Osteoblast (primary cell): ENCODE results near the gene TSPYL1. TPM values are rescaled to one million over a fixed set of nuclear protein-coding genes. Genes with fewer than 3 reads are reported as not detected.

Experiments used
- DNase-seq: peaks from one replicate; pipeline ENCODE4 v3.0.0; 2011; ENCODE audit warnings: low spot score, mixed read lengths; ENCODE audit not compliant: insufficient read length; ENCODE audit errors: missing footprints
- H2AFZ ChIP-seq: 2 replicates; pipeline ENCODE4 v1.6.0; 2011; ENCODE audit warnings: mild to moderate bottlenecking, low read length
- H3K27ac ChIP-seq: 2 replicates; pipeline ENCODE4 v1.5.1; 2011; ENCODE audit warnings: mild to moderate bottlenecking, low read depth, low read length, moderate library complexity
- H3K27me3 ChIP-seq: 2 replicates; pipeline ENCODE4 v1.6.0; 2012; ENCODE audit warnings: mild to moderate bottlenecking, control low read depth, inconsistent platforms, low read length, moderate library complexity; ENCODE audit not compliant: insufficient read depth
- H3K36me3 ChIP-seq: 2 replicates; pipeline ENCODE4 v1.5.1; 2011; ENCODE audit warnings: mild to moderate bottlenecking, low read length, control low read depth, moderate library complexity; ENCODE audit not compliant: insufficient read depth
- H3K4me1 ChIP-seq: 2 replicates; pipeline ENCODE4 v1.5.1; 2011; ENCODE audit warnings: mild to moderate bottlenecking, low read length, control low read depth, moderate library complexity; ENCODE audit not compliant: insufficient read depth
- H3K4me2 ChIP-seq: 2 replicates; pipeline ENCODE4 v1.6.0; 2011; ENCODE audit warnings: mild to moderate bottlenecking, low read length; ENCODE audit not compliant: insufficient read depth
- H3K4me3 ChIP-seq: fragments of 200-600 bp; sonication (generic); 3 replicates; pipeline ENCODE4 v1.5.1; 2012; ENCODE audit warnings: mild to moderate bottlenecking, low read length, inconsistent platforms; ENCODE audit not compliant: insufficient read depth
- H3K79me2 ChIP-seq: 2 replicates; pipeline ENCODE4 v1.6.0; 2012; ENCODE audit warnings: mild to moderate bottlenecking, low read length, control low read depth, inconsistent platforms; ENCODE audit not compliant: insufficient read depth
- H3K9me3 ChIP-seq: 2 replicates; pipeline ENCODE4 v1.5.1; 2011; ENCODE audit warnings: low read depth, low read length, control low read depth
- H4K20me1 ChIP-seq: 2 replicates; pipeline ENCODE4 v1.6.0; 2012; ENCODE audit warnings: mild to moderate bottlenecking, low read length, control low read depth; ENCODE audit not compliant: insufficient read depth
- CTCF ChIP-seq: IDR thresholded peaks from 2 replicates; pipeline ENCODE4 v1.5.1; 2011; ENCODE audit warnings: mild to moderate bottlenecking, low read depth, low read length, moderate library complexity; ENCODE audit errors: extremely low read depth
- total RNA-seq: library from RNA; depleted of rRNA; stranded (reverse); fragments of >200 nt; gene quantifications from 2 replicates; pipeline ENCODE4 v1.2.3, GENCODE V29; 2012

Gene TSPYL1
- total RNA-seq, 1 donor = 89.4 TPM

- peak overlapping the region; percentile 88 for H2AFZ ChIP-seq
- H3K27me3 ChIP-seq = no peaks in the 10 kb centered on the region
- peaks cover 59% of the 10 kb centered on the region for H3K79me2 ChIP-seq
- H3K4me2 ChIP-seq = peak overlapping the region; percentile 97
- DNase-seq = peak; percentile 71
- H3K4me1 ChIP-seq = peaks cover 28% of the 10 kb centered on the region
- H3K36me3 ChIP-seq = peaks cover 10% of the 10 kb centered on the region
- H4K20me1 ChIP-seq = peaks cover 33% of the 10 kb centered on the region
- H3K4me3 ChIP-seq = peak overlapping the region; percentile 98
- H3K9me3 ChIP-seq = no peaks in the 10 kb centered on the region
- H3K27ac ChIP-seq = peak overlapping the region; percentile 98
- TF ChIP-seq CTCF = no peak
These were observed 887 bp downstream of the TSPYL1 start for GRCh38 chr6:116278854-116279231.

- Histone ChIP-seq H3K4me2 (peak overlapping the region; percentile 97), H3K27me3 (no peaks in the 10 kb centered on the region), H3K36me3 (peaks cover 10% of the 10 kb centered on the region), H3K27ac (peak overlapping the region; percentile 98), H3K79me2 (peaks cover 59% of the 10 kb centered on the region), H3K4me1 (peaks cover 28% of the 10 kb centered on the region), H4K20me1 (peaks cover 33% of the 10 kb centered on the region), H2AFZ (no peak overlapping the region), H3K9me3 (no peaks in the 10 kb centered on the region), H3K4me3 (peak overlapping the region; percentile 98)
- DNase-seq = no peak
- TF ChIP-seq CTCF = no peak
These were observed 1.3 kb downstream of the TSPYL1 start for GRCh38 chr6:116278481-116278829.

GRCh38 chr6:116277124-116277523 lies 2.6 kb downstream of the TSPYL1 start:
- peak; percentile 55 for DNase-seq
- peaks cover 28% of the 10 kb centered on the region for H3K4me1 ChIP-seq
- H4K20me1 ChIP-seq = peaks cover 33% of the 10 kb centered on the region
- no peak for TF ChIP-seq CTCF
- H2AFZ ChIP-seq = no peak overlapping the region
- peaks cover 59% of the 10 kb centered on the region for H3K79me2 ChIP-seq
- peak overlapping the region; percentile 97 for H3K4me2 ChIP-seq
- H3K27me3 ChIP-seq = no peaks in the 10 kb centered on the region
- no peaks in the 10 kb centered on the region for H3K9me3 ChIP-seq
- H3K36me3 ChIP-seq = peaks cover 10% of the 10 kb centered on the region
- no peak overlapping the region for H3K27ac ChIP-seq
- peak overlapping the region; percentile 98 for H3K4me3 ChIP-seq

GRCh38 chr6:116271149-116271708 lies 8.5 kb downstream of the TSPYL1 start:
- H3K79me2 ChIP-seq = peaks cover 19% of the 10 kb centered on the region
- H3K4me1 ChIP-seq = peaks cover 27% of the 10 kb centered on the region
- no peak overlapping the region for H3K4me2 ChIP-seq
- H3K9me3 ChIP-seq = no peaks in the 10 kb centered on the region
- H3K27me3 ChIP-seq = no peaks in the 10 kb centered on the region
- no peak overlapping the region for H3K27ac ChIP-seq
- TF ChIP-seq CTCF = no peak
- peaks cover 6% of the 10 kb centered on the region for H4K20me1 ChIP-seq
- no peak overlapping the region for H2AFZ ChIP-seq
- H3K36me3 ChIP-seq = peaks cover 4% of the 10 kb centered on the region
- H3K4me3 ChIP-seq = no peak overlapping the region
- no peak for DNase-seq
